OCI-LY7 (cell line): Measurements from ENCODE around the gene APBB2.

Source experiments
- EZH2phosphoT487 ChIP-seq: fragments of 200-600 bp; sonication (generic); IDR thresholded peaks from 2 replicates; pipeline ENCODE4 v1.6.1; 2018; ENCODE audit warnings: low read depth, borderline replicate concordance, mild to moderate bottlenecking, mixed run types, antibody characterized with exemption, low read length, moderate library complexity, mixed read lengths
- TF ChIP-seq, protein P1 (sequence below): fragments of 200-600 bp; sonication (generic); conservative IDR thresholded peaks from 2 replicates; pipeline ENCODE4 v1.5.1; 2014; ENCODE audit warnings: mild to moderate bottlenecking, antibody characterized with exemption, low read length, moderate library complexity, mixed read lengths

GRCh38 chr4:40857956-40858355, 356.4 kb downstream of the APBB2 start:
- TF ChIP-seq, protein P1, sequence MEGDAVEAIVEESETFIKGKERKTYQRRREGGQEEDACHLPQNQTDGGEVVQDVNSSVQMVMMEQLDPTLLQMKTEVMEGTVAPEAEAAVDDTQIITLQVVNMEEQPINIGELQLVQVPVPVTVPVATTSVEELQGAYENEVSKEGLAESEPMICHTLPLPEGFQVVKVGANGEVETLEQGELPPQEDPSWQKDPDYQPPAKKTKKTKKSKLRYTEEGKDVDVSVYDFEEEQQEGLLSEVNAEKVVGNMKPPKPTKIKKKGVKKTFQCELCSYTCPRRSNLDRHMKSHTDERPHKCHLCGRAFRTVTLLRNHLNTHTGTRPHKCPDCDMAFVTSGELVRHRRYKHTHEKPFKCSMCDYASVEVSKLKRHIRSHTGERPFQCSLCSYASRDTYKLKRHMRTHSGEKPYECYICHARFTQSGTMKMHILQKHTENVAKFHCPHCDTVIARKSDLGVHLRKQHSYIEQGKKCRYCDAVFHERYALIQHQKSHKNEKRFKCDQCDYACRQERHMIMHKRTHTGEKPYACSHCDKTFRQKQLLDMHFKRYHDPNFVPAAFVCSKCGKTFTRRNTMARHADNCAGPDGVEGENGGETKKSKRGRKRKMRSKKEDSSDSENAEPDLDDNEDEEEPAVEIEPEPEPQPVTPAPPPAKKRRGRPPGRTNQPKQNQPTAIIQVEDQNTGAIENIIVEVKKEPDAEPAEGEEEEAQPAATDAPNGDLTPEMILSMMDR, result no peak
- no peak for TF ChIP-seq EZH2phosphoT487
